A549 (cell line): ENCODE data around the gene MCCC1. TPM values are rescaled to one million over a fixed set of nuclear protein-coding genes. Genes with fewer than 3 reads are reported as not detected.
A peak's percentile ranks its signal among the peaks of the same experiment; 100 is the strongest.

Source experiments
- ATAC-seq, 2 experiments: fragments of 200-7000 bp in 1 of 2; fragments of >200 bp in 1 of 2; cut with Nextera tagmentation in 1 of 2; cut with Tn5 transposase in 1 of 2; 3 replicates each; pipeline versions ENCODE4 v1.8.0 to v1.9.1; 2018 to 2020; ENCODE audit warnings: mild to moderate bottlenecking in 1 of 2, moderate library complexity in 1 of 2
- CTCF ChIA-PET: fragments of 300-600 bp; sonication (Branson Sonifier 250); formaldehyde crosslinking; extraction: SDS; loops from one replicate; lab custom pipeline; 2021; ENCODE audit warnings: antibody characterized with exemption, inconsistent platforms; lab: Yijun Ruan, JAX
- POLR2A ChIA-PET: fragments of 350-600 bp; formaldehyde crosslinking; extraction: SDS; loops from one replicate; lab custom pipeline; 2021; ENCODE audit warnings: antibody characterized with exemption, inconsistent platforms; lab: Yijun Ruan, JAX
- DNase-seq, 2 experiments: peaks; one replicate each; pipeline versions ENCODE4 v3.0.0 to v3.0.0-alpha.2; 2011 to 2016; ENCODE audit warnings: low read depth in 1 of 2, low spot score in 1 of 2
- FAIRE-seq: peaks from 2 replicates; lab custom pipeline; 2011; peaks lifted over from hg19 to GRCh38; lab: Jason Lieb, UNC
- H3K27ac ChIP-seq, 2 experiments: fragments of >200 bp; sonication (Bioruptor Twin); formaldehyde crosslinking; 3 replicates each; pipeline ENCODE4 v1.5.1; 2016 to 2017
- H3K4me1 ChIP-seq: fragments of >200 bp; sonication (Bioruptor Twin); formaldehyde crosslinking; 3 replicates; pipeline ENCODE4 v1.6.1; 2016
- H3K4me2 ChIP-seq: fragments of >200 bp; sonication (Bioruptor Twin); formaldehyde crosslinking; 3 replicates; pipeline ENCODE4 v1.6.1; 2016
- H3K4me3 ChIP-seq: fragments of >200 bp; sonication (Bioruptor Twin); formaldehyde crosslinking; 3 replicates; pipeline ENCODE4 v1.5.1; 2016
- H3K9me3 ChIP-seq: fragments of >200 bp; sonication (Bioruptor Twin); formaldehyde crosslinking; 3 replicates; pipeline ENCODE4 v1.6.1; 2016
- BCL3 ChIP-seq: fragments of >200 bp; sonication (Bioruptor Twin); formaldehyde crosslinking; IDR thresholded peaks from 3 replicates; pipeline ENCODE4 v1.6.1; 2016
- BHLHE40 ChIP-seq: IDR thresholded peaks from 2 replicates; pipeline ENCODE4 v1.6.1; 2012; ENCODE audit warnings: low read depth, low read length, inconsistent platforms
- CHD2 ChIP-seq: fragments of 150-350 bp; IDR thresholded peaks from 2 replicates; pipeline ENCODE4 v1.6.1; 2014; ENCODE audit warnings: low read length; ENCODE audit not compliant: partially characterized antibody
- CHD4 ChIP-seq: fragments of 200-600 bp; sonication (generic); IDR thresholded peaks from 2 replicates; pipeline ENCODE4 v1.6.1; 2016; ENCODE audit warnings: antibody characterized with exemption, mild to moderate bottlenecking, borderline replicate concordance
- EHMT2 ChIP-seq: fragments of 200-600 bp; sonication (generic); IDR thresholded peaks from 2 replicates; pipeline ENCODE4 v1.6.1; 2016; ENCODE audit warnings: antibody characterized with exemption, low read depth, mild to moderate bottlenecking, moderate library complexity
- ELK1 ChIP-seq: fragments of 150-350 bp; IDR thresholded peaks from 2 replicates; pipeline ENCODE4 v1.6.1; 2014; ENCODE audit warnings: low read depth, mild to moderate bottlenecking, low read length
- EP300 ChIP-seq, 2 experiments: fragments of >200 bp; sonication (Bioruptor Twin); formaldehyde crosslinking; IDR thresholded peaks; 2 replicates in 1 of 2; 3 replicates in 1 of 2; pipeline ENCODE4 v1.6.1; 2016 to 2017
- ESRRA ChIP-seq: fragments of 150-350 bp; IDR thresholded peaks from 2 replicates; pipeline ENCODE4 v1.6.1; 2014; ENCODE audit warnings: mild to moderate bottlenecking, low read length, borderline replicate concordance
- FOSB ChIP-seq: fragments of 250-450 bp; sonication (Bioruptor Pico); IDR thresholded peaks from 2 replicates; pipeline ENCODE4 v1.5.0; 2020; ENCODE audit warnings: mild to moderate bottlenecking, moderate library complexity
- GATA3 ChIP-seq: IDR thresholded peaks from 2 replicates; pipeline ENCODE4 v1.6.1; 2012; ENCODE audit warnings: borderline replicate concordance
- HES2 ChIP-seq: fragments of >200 bp; sonication (Bioruptor Twin); formaldehyde crosslinking; IDR thresholded peaks from 2 replicates; pipeline ENCODE4 v1.6.1; 2016
- HMGXB4 ChIP-seq: fragments of 250-450 bp; sonication (Bioruptor Pico); IDR thresholded peaks from 2 replicates; pipeline ENCODE4 v1.5.0; 2021; ENCODE audit warnings: mild to moderate bottlenecking, moderate library complexity, borderline replicate concordance
- HOXA7 ChIP-seq: fragments of 250-450 bp; sonication (Bioruptor Pico); IDR thresholded peaks from 2 replicates; pipeline ENCODE4 v1.5.0; 2020; ENCODE audit warnings: mild to moderate bottlenecking, moderate library complexity
- JUN ChIP-seq, 2 experiments: fragments of >200 bp; sonication (Bioruptor Twin); formaldehyde crosslinking; IDR thresholded peaks; 2 replicates in 1 of 2; 3 replicates in 1 of 2; pipeline ENCODE4 v1.6.1; 2016 to 2017
- JUNB ChIP-seq: fragments of >200 bp; sonication (Bioruptor Twin); formaldehyde crosslinking; IDR thresholded peaks from 2 replicates; pipeline ENCODE4 v1.6.1; 2016
- KDM5A ChIP-seq: fragments of 200-600 bp; sonication (generic); IDR thresholded peaks from 2 replicates; pipeline ENCODE4 v1.6.1; 2016; ENCODE audit warnings: antibody characterized with exemption, mild to moderate bottlenecking
- MAZ ChIP-seq: fragments of 150-350 bp; IDR thresholded peaks from 2 replicates; pipeline ENCODE4 v1.6.1; 2014; ENCODE audit warnings: antibody characterized with exemption, low read depth, low read length, borderline replicate concordance
- NPAS2 ChIP-seq: fragments of 250-450 bp; sonication (Bioruptor Pico); IDR thresholded peaks from 2 replicates; pipeline ENCODE4 v1.8.0; 2022; ENCODE audit warnings: mild to moderate bottlenecking, moderate library complexity, borderline replicate concordance
- NR3C1 ChIP-seq: fragments of >200 bp; sonication (Bioruptor Twin); formaldehyde crosslinking; IDR thresholded peaks from 3 replicates; pipeline ENCODE4 v1.6.1; 2017
- POLR2A ChIP-seq: IDR thresholded peaks from 2 replicates; pipeline ENCODE4 v1.6.1; 2012; ENCODE audit warnings: mild to moderate bottlenecking, low read length
- RAD21 ChIP-seq, 2 experiments: fragments of >200 bp in 1 of 2; sonication (Bioruptor Twin) in 1 of 2; formaldehyde crosslinking in 1 of 2; IDR thresholded peaks in 1 of 2; conservative IDR thresholded peaks in 1 of 2; 2 replicates in 1 of 2; 3 replicates in 1 of 2; pipeline ENCODE4 v1.6.1; 2012 to 2018; ENCODE audit warnings: inconsistent platforms in 1 of 2
- RNF2 ChIP-seq: fragments of 200-600 bp; sonication (generic); IDR thresholded peaks from 2 replicates; pipeline ENCODE4 v1.6.1; 2016; ENCODE audit warnings: low read depth, mild to moderate bottlenecking, antibody characterized with exemption, moderate library complexity, borderline replicate concordance
- TP53 ChIP-seq: fragments of 250-450 bp; sonication (Bioruptor Pico); IDR thresholded peaks from 2 replicates; pipeline ENCODE4 v1.5.0; 2021; ENCODE audit warnings: mild to moderate bottlenecking, moderate library complexity
- ZC3H11A ChIP-seq: fragments of 450-650 bp; IDR thresholded peaks from 2 replicates; pipeline ENCODE4 v1.6.1; 2014; ENCODE audit warnings: antibody characterized with exemption, mild to moderate bottlenecking
- ZFP36 ChIP-seq: fragments of 450-650 bp; IDR thresholded peaks from 2 replicates; pipeline ENCODE4 v1.6.1; 2014; ENCODE audit warnings: borderline replicate concordance; ENCODE audit not compliant: partially characterized antibody
- ZNF302 ChIP-seq: fragments of 250-450 bp; sonication (Bioruptor Pico); IDR thresholded peaks from 2 replicates; pipeline ENCODE4 v1.9.0; 2021; ENCODE audit warnings: inconsistent platforms, mild to moderate bottlenecking, moderate library complexity
- ZSCAN20 ChIP-seq: fragments of 250-450 bp; sonication (Bioruptor Pico); IDR thresholded peaks from 2 replicates; pipeline ENCODE4 v1.8.0; 2022; ENCODE audit warnings: mild to moderate bottlenecking, moderate library complexity
- WGBS: methylation state at CpG from one replicate; pipeline ENCODE4 v1.1.6; 2017; ENCODE audit errors: missing lambda C conversion rate; 5-methylcytosine and 5-hydroxymethylcytosine counted together
- polyA plus RNA-seq, 4 experiments: library from polyadenylated mRNA; depleted of rRNA in 3 of 4; stranded (reverse); fragments of >200 nt; fragmentation: RNase III in 1 of 4; extraction: RNeasy Plus Mini Kit Qiagen cat#74134 plus additional on column Dnase treatment in 1 of 4; gene quantifications; 2 replicates in 3 of 4; 3 replicates in 1 of 4; pipeline ENCODE4 v1.2.3, GENCODE V29; 2011 to 2017

The MCCC1 gene
- polyA plus RNA-seq, 2 of the 4 experiments (the other 2 are of a cell fraction), result 11.8 to 12.4 TPM

- CTCF ChIA-PET, result no interaction called here
- Histone ChIP-seq H3K4me1 (peaks cover 15% of the 10 kb centered on the region; the same call in 1 of the 3 replicates), H3K9me3 (no peaks in the 10 kb centered on the region), H3K4me2 (peak overlapping the region; percentile 85)
- FAIRE-seq, result no peak
- TF ChIP-seq RNF2 (no peak), CHD2 (no peak), HMGXB4 (CRISPR knock-in tag) (no peak), BCL3 (no peak), JUNB (no peak), HES2 (no peak), POLR2A (no peak), ELK1 (no peak), EP300 (IDR thresholded peaks at IDR 0.05) (no peak), FOSB (no peak), TP53 (no peak)
- TF ChIP-seq, all 56 proteins: peak for 0
- Histone ChIP-seq H3K27ac (no peak overlapping the region), H3K4me3 (peak overlapping the region; percentile 99; the same call in 2 of the 3 replicates)
- 75% methylated on average over 5 of the region's 5 CpGs for WGBS
- POLR2A ChIA-PET, result no interaction called here
- no peak for ATAC-seq
- DNase-seq, result no peak
Measured at GRCh38 chr3:182978387-182978786, 120.9 kb downstream of the MCCC1 start.

- peaks cover 24% of the 10 kb centered on the region for H3K4me1 ChIP-seq
- no peak overlapping the region for H3K4me3 ChIP-seq
- FAIRE-seq, result no peak
- CTCF ChIA-PET, result no interaction called here
- H3K27ac ChIP-seq, result no peak overlapping the region
- no peak for DNase-seq
- no peak overlapping the region for H3K4me2 ChIP-seq
- TF ChIP-seq EP300 (IDR thresholded peaks at IDR 0.05) (no peak), NR3C1 (no peak), BHLHE40 (no peak), HOXA7 (CRISPR knock-in tag) (no peak), CHD4 (no peak), MAZ (no peak), KDM5A (no peak), NPAS2 (CRISPR knock-in tag) (no peak), HMGXB4 (CRISPR knock-in tag) (no peak)
- TF ChIP-seq, all 56 proteins: peak for 0
- H3K9me3 ChIP-seq, result no peaks in the 10 kb centered on the region
- 89% methylated on average over 5 of the region's 5 CpGs for WGBS
- POLR2A ChIA-PET, result no interaction called here
- ATAC-seq, result no peak
Measured at GRCh38 chr3:182973047-182973446, 126.2 kb downstream of the MCCC1 start.

GRCh38 chr3:182972387-182972786 is 126.9 kb downstream of the MCCC1 start:
- Histone ChIP-seq H3K4me3 (no peak overlapping the region), H3K4me2 (no peak overlapping the region), H3K27ac (no peak overlapping the region), H3K9me3 (no peaks in the 10 kb centered on the region), H3K4me1 (peaks cover 31% of the 10 kb centered on the region)
- no peak for ATAC-seq
- FAIRE-seq, result no peak
- POLR2A ChIA-PET, result no interaction called here
- 93% methylated on average over 6 of the region's 6 CpGs for WGBS
- no peak for DNase-seq
- CTCF ChIA-PET, result no interaction called here
- TF ChIP-seq RAD21 (conservative IDR thresholded peaks at IDR 0.05 in 1 of 2, IDR thresholded peaks at IDR 0.05 in 1 of 2), result no peak
- no peak for TF ChIP-seq ESRRA
- no peak for TF ChIP-seq CHD2
- TF ChIP-seq ZC3H11A, result no peak
- TF ChIP-seq ZNF302, result no peak
- no peak for TF ChIP-seq JUN (IDR thresholded peaks at IDR 0.05)
- TF ChIP-seq EHMT2, result no peak
- no peak for TF ChIP-seq GATA3
- TF ChIP-seq ELK1, result no peak
- TF ChIP-seq ZSCAN20 (CRISPR knock-in tag), result no peak
- no peak for TF ChIP-seq HES2
- TF ChIP-seq ZFP36, result no peak
